GM12801 (cell line): ENCODE data around the gene CDKN2D.

Source experiments
- CTCF ChIP-seq: IDR thresholded peaks from one replicate; pipeline ENCODE4 v1.5.1; 2011; ENCODE audit warnings: control low read depth; ENCODE audit not compliant: insufficient read length; ENCODE audit errors: extremely low read depth

Gene CDKN2D

GRCh38 chr19:10544753-10545251 lies 24.0 kb downstream of the CDKN2D start:
- no peak for TF ChIP-seq CTCF

- no peak for TF ChIP-seq CTCF
Observed at GRCh38 chr19:10544242-10544752, 24.5 kb downstream of the CDKN2D start.

GRCh38 chr19:10543420-10544241 lies 25.1 kb downstream of the CDKN2D start, which contains the start of gene ATG4D:
Gene ATG4D, plus strand, starts transcription at chr19:10543904. Its CDS starts 187 bp downstream, at chr19:10544091.
- no peak for TF ChIP-seq CTCF

GRCh38 chr19:10543059-10543419 lies 25.7 kb downstream of the CDKN2D start:
- TF ChIP-seq CTCF: no peak

- no peak for TF ChIP-seq CTCF
Observed at GRCh38 chr19:10538204-10538983, 30.4 kb downstream of the CDKN2D start.

GRCh38 chr19:10537668-10538067 lies 31.1 kb downstream of the CDKN2D start:
- TF ChIP-seq CTCF: no peak

GRCh38 chr19:10535613-10536012 lies 33.2 kb downstream of the CDKN2D start:
- TF ChIP-seq CTCF: no peak
